BLaER1 treated with 17β-estradiol and CSF1 and Interleukin-3, amounts not matched to agents 10 nM and 100 nM (cell line): ENCODE results near the gene ACAT2.
"Not testable (repeated sequence)": the region's sequence is repeated elsewhere in the genome, so short reads cannot be mapped to it uniquely, and the experiment has no call there.

Source experiments
- H3K27ac ChIP-seq, 11 experiments: shearing (Covaris generic); formaldehyde crosslinking; 2 replicates each; pipeline ENCODE4 v1.8.1; 2022
- H3K27me3 ChIP-seq, 11 experiments: shearing (Covaris generic); formaldehyde crosslinking; 2 replicates each; pipeline ENCODE4 v1.8.1; 2022
- H3K36me3 ChIP-seq, 11 experiments: shearing (Covaris generic); formaldehyde crosslinking; 2 replicates each; pipeline ENCODE4 v1.8.1; 2022
- H3K4me1 ChIP-seq, 10 experiments: shearing (Covaris generic); formaldehyde crosslinking; 2 replicates each; pipeline ENCODE4 v1.8.1; 2022
- H3K4me2 ChIP-seq, 11 experiments: shearing (Covaris generic); formaldehyde crosslinking; 2 replicates each; pipeline ENCODE4 v1.8.1; 2022
- H3K4me3 ChIP-seq, 10 experiments: shearing (Covaris generic); formaldehyde crosslinking; 2 replicates each; pipeline ENCODE4 v1.8.1; 2022
- H3K9ac ChIP-seq, 11 experiments: shearing (Covaris generic); formaldehyde crosslinking; 2 replicates each; pipeline ENCODE4 v1.8.1; 2022
- H3K9me3 ChIP-seq, 11 experiments: shearing (Covaris generic); formaldehyde crosslinking; replicated peaks in 1 of 11; 2 replicates each; pipeline ENCODE4 v1.8.1; 2022
- H4K20me1 ChIP-seq, 11 experiments: shearing (Covaris generic); formaldehyde crosslinking; 2 replicates each; pipeline ENCODE4 v1.8.1; 2022
- Cebpa-rat ChIP-seq, 11 experiments: shearing (Covaris generic); IDR thresholded peaks; 2 replicates each; pipeline ENCODE4 v1.8.1; 2022

ACAT2 gene

DNA sequence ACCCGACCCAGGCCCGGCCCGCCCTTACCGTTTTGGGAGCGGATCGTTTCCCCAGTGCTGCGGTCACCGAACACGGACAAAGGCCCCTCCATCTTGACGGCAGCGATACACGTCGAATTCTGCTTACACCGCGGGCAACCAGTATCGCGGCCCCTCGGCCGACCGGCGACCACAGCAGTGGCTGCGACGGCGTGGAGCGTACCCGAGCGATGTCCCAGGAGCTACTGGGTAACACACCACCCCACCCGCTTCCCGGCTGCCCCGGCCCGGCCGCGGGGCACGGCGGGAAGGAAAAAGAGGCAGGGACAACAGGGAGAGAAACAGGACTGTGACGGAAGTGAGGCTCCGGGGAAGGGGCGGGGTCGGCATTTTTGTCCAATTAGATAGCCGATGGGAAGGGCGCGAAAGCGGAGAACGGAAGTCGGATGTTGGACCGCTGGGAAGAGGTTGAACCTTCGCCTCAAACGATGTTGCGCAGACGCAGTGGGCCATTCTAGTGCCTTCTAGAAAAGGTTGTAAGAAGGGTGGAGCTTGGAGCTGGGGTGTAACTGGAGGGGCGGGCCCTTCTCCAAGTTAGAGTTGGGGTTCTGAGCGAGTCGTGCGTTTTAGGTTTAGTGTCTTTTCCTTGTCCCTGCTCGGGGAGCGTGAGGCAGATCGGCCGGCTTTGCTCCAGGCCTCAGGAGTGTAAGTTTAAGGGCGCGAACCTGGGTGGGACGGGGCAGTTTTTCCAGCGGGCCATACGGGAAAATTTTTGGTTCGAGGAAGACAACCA, 27.7 kb downstream of the ACAT2 start, which contains the start of gene TCP1:
Gene TCP1, minus strand, starts transcription at position 226 of the 772 bp plus-strand sequence. Its CDS starts 134 bp downstream, at position 92.
- H3K4me1 ChIP-seq = peaks cover 35 to 52% (median 45%) of the 10 kb centered on the region in 10 experiments
- H3K4me3 ChIP-seq = peak within 1 kb of the TSS; percentile 87 to 100 (median 98)
- H3K27me3 ChIP-seq = no peaks in the 10 kb centered on the region
- peaks cover 60 to 73% (median 67%) of the 10 kb centered on the region in 11 experiments for H3K36me3 ChIP-seq
- H3K4me2 ChIP-seq = peak within 1 kb of the TSS; percentile 91 to 99 (median 96)
- no peaks in the 10 kb centered on the region for H3K9me3 ChIP-seq
- H3K9ac ChIP-seq = peak within 1 kb of the TSS; percentile 93 to 99 (median 96)
- no peak for TF ChIP-seq Cebpa-rat (IDR thresholded peaks at IDR 0.05)
- peaks cover 42 to 79% (median 55%) of the 10 kb centered on the region in 11 experiments; a peak in 21 of 22 replicates for H4K20me1 ChIP-seq
- H3K27ac ChIP-seq = peak within 1 kb of the TSS; percentile 83 to 95 (median 93)

DNA sequence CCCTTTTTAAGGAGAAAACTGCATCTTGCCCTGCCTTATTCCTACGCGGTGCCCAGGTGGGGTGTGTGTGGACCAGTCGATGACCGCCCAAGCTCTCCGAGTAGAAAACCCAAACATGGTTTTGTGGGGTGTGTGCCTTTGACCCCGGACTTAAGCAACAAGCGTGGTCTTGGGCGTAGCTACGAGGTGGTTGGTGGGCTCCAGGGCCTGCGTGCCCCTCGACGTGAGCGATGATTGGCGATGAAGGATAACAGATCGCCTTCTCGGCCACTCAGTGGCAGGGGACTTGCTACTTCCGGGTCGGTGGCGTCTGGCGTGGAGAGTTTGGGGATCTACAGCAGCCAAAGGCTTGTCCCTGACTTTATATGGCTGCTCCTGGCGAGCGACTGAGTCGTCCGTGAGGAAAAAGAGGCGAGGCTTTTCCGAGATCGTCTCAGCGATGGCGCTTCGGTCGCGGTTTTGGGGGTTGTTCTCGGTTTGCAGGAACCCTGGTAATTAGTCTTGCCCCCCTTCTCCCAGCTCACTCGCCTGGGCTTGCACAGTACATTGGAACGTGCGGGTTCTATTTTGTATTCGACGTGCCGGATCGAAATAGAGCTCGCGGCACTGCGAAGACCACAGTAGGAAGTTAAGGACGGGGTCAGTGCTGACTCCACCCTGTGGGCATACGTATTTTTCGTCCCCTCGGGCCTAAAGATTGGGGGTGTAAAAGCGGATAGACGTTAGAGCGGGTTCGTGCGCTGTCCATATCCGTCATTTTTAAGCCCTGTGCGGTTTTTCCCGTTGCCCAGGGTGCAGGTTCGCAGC, 28.5 kb downstream of the ACAT2 start, which contains the start of gene MRPL18:
Gene MRPL18, plus strand, starts transcription at position 319 of the 807 bp plus-strand sequence. Its CDS starts 121 bp downstream, at position 440.
- H3K9ac ChIP-seq = peak within 1 kb of the TSS; percentile 93 to 99 (median 96)
- peaks cover 34 to 71% (median 47%) of the 10 kb centered on the region in 11 experiments; a peak in 21 of 22 replicates for H4K20me1 ChIP-seq
- peak within 1 kb of the TSS; percentile 91 to 99 (median 96) for H3K4me2 ChIP-seq
- H3K27me3 ChIP-seq = no peaks in the 10 kb centered on the region
- no peak for TF ChIP-seq Cebpa-rat (IDR thresholded peaks at IDR 0.05)
- H3K27ac ChIP-seq = peak within 1 kb of the TSS; percentile 83 to 95 (median 93)
- peaks cover 53 to 70% (median 62%) of the 10 kb centered on the region in 11 experiments for H3K36me3 ChIP-seq
- peaks cover 35 to 52% (median 45%) of the 10 kb centered on the region in 10 experiments for H3K4me1 ChIP-seq
- peak within 1 kb of the TSS; percentile 87 to 100 (median 98) for H3K4me3 ChIP-seq
- no peaks in the 10 kb centered on the region for H3K9me3 ChIP-seq

DNA sequence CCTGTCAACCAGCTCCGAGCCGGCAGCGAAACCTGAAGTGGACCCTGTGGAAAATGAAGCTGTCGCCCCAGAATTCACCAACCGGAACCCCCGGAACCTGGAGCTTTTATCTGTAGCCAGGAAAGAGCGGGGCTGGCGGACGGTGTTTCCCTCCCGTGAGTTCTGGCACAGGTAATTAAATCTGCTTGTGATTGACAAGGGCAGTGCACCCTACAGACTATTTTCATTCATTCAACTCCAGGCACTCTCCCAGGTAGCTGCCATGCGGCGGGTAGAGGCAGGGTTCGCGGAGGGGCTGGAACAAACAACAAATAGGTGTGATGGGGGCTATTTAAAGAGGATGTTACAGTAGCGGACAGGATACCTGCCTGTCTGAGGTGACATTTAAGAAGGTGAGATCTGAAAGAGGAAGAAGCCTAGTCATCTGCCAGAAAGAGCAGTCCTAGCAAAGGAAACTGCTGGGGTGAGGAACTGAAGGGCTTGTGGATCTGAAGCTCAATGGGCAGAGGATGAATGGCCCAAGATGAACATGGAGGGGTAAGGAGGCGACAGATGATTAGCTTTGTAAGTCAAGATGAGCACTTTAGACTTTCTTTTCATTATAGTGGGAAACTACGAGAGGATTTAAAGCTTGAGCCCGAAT, 29.2 kb downstream of the ACAT2 start:
- Histone ChIP-seq H3K9me3 (no peaks in the 10 kb centered on the region), H3K4me3 (peak overlapping the region; percentile 87 to 100 (median 98)), H3K27ac (peak overlapping the region; percentile 74 to 95 (median 93)), H3K4me2 (peak overlapping the region; percentile 86 to 99 (median 94)), H3K9ac (peak overlapping the region; percentile 80 to 99 (median 96)), H3K4me1 (peaks cover 38 to 53% (median 44%) of the 10 kb centered on the region in 10 experiments), H4K20me1 (peaks cover 27 to 69% (median 45%) of the 10 kb centered on the region in 11 experiments; a peak in 21 of 22 replicates), H3K27me3 (no peaks in the 10 kb centered on the region), H3K36me3 (peaks cover 50 to 69% (median 60%) of the 10 kb centered on the region in 11 experiments)
- no peak for TF ChIP-seq Cebpa-rat (IDR thresholded peaks at IDR 0.05)

DNA sequence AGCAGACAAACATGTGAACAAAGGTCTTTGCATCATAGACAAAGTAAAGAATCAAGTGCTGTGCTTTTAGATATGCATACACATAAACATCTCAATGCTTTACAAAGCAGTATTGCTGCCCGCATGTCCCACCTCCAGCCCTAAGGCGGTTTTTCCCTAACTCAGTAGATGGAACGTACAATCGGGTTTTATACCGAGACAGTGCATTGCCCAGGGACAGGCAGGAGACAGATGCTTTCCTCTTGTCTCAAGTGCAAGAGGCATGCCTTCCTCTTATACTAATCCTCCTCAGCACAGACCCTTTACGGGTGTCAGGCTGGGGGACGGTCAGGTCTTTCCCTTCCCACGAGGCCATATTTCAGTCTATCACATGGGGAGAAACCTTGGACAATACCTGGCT, 33.1 kb downstream of the ACAT2 start:
- Histone ChIP-seq H3K4me1 (peaks cover 20 to 35% (median 24%) of the 10 kb centered on the region in 10 experiments), H4K20me1 (peaks cover 0 to 51% (median 19%) of the 10 kb centered on the region in 11 experiments; a peak in 15 of 22 replicates), H3K36me3 (peaks cover 72 to 84% (median 78%) of the 10 kb centered on the region in 11 experiments)
- H3K27ac ChIP-seq, H3K27me3 ChIP-seq, H3K4me2 ChIP-seq, H3K9me3 ChIP-seq, H3K4me3 ChIP-seq, H3K9ac ChIP-seq: not testable (repeated sequence)

DNA sequence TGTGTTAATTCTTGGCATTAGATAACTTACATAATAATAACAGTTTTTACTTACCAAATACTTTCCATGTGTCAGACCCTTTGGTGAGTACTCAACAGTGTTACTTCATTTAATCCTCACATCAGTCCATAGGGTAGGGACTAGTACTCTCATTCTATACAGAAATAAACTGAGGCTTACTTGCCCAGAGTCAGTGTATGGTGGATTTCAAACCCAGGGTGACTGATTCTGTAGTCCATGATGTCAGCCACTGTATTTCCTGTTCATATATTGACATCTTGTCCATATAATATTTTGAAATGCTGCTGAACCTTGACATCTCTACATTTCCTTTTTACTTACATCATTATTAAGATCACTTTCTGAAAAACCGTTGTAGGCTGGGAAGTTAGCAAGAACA, 35.7 kb downstream of the ACAT2 start:
- Histone ChIP-seq H3K36me3 (peaks cover 65 to 80% (median 74%) of the 10 kb centered on the region in 11 experiments), H3K4me1 (peaks cover 6 to 31% (median 14%) of the 10 kb centered on the region in 10 experiments), H3K9me3 (no peaks in the 10 kb centered on the region), H3K4me3 (no peak overlapping the region), H3K4me2 (no peak overlapping the region), H3K27ac (no peak overlapping the region), H3K9ac (0 out of 22 replicates have a peak overlapping the region, but pooled peaks of 1 of the 11 experiments have one; percentile 12), H4K20me1 (peaks cover 0 to 33% (median 12%) of the 10 kb centered on the region in 11 experiments; a peak in 15 of 22 replicates), H3K27me3 (no peaks in the 10 kb centered on the region)
- TF ChIP-seq Cebpa-rat (IDR thresholded peaks at IDR 0.05) = no peak

DNA sequence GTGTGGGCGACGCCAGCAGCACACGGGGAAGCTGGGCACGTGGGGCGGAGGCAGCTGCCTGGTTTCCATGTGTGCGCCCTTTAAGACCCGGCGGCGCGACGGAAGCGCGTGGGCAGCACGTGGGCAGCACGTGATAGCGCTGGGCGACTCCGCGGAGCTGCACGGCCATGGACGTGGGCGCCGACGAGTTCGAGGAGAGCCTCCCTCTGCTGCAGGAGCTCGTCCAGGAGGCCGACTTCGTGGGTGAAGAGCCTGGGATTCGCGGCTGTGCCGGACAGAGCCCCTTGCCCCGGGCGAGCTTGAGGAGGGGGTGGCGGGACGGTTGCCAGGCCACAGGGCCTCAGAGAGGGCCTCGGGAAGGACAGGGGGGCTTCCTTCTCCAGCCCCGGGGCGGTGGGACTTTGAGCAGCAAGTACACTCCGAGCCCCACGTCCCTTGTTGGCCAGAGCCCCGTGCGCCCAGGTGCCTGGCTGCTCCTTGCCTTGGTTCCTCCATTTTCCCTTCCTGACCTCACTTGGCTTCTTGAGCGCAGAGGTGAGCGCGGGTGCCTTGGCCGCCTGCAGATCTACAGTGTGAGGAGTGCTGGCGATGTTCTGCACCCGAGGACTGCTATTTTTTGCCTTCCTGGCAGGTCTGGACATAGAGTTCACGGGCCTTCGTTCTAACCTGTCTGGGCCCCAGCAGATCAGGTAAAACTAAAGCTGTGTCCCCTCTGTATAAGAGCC, 38.5 kb downstream of the ACAT2 start, which contains the start of gene PNLDC1:
Gene PNLDC1, plus strand, starts transcription at position 136 of the 725 bp plus-strand sequence. Its CDS starts 32 bp downstream, at position 168.
- Histone ChIP-seq H3K36me3 (peaks cover 45 to 54% (median 49%) of the 10 kb centered on the region in 11 experiments), H3K9me3 (no peaks in the 10 kb centered on the region), H3K4me1 (peaks cover 0 to 19% (median 8%) of the 10 kb centered on the region in 10 experiments; a peak in 15 of 20 replicates), H3K9ac (no peak within 1 kb of the TSS), H3K27ac (no peak within 1 kb of the TSS), H4K20me1 (peaks cover 0 to 24% (median 9%) of the 10 kb centered on the region in 11 experiments; a peak in 11 of 22 replicates), H3K4me3 (no peak within 1 kb of the TSS), H3K27me3 (no peaks in the 10 kb centered on the region), H3K4me2 (no peak within 1 kb of the TSS)
- TF ChIP-seq Cebpa-rat (IDR thresholded peaks at IDR 0.05) = no peak

DNA sequence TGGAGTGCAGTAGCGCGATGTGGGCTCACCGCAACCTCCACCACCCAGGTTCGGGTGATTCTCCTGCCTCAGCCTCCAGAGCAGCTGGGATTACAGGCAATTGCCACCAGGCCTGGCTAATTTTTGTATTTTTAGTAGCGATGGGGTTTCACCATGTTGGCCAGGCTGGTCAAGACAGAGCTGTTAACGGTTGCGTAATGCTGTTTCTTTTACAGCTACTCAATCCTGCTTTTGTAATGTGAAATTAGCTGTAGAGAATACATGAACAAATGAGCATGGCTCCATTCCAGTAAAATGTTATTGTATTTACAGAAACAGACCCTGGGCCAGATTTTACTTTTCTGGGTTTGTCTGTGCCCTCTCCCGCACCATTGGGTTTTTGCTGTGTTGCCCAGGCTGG, 40.1 kb downstream of the ACAT2 start:
- Histone ChIP-seq H3K4me2 (peak overlapping the region in 6 of 11 experiments; percentile 7 to 62 (median 38); a peak in 10 of 22 replicates), H3K4me3 (no peak overlapping the region), H3K36me3 (peaks cover 31 to 40% (median 34%) of the 10 kb centered on the region in 11 experiments), H3K27me3 (no peaks in the 10 kb centered on the region), H3K27ac (no peak overlapping the region; a peak in 3 of 22 replicates), H3K4me1 (peaks cover 0 to 20% (median 7%) of the 10 kb centered on the region in 10 experiments; a peak in 13 of 20 replicates), H4K20me1 (peaks cover 0 to 13% (median 4%) of the 10 kb centered on the region in 11 experiments; a peak in 7 of 22 replicates), H3K9me3 (no peaks in the 10 kb centered on the region), H3K9ac (no peak overlapping the region)
- TF ChIP-seq Cebpa-rat (IDR thresholded peaks at IDR 0.05) = peak in 7 of 11 experiments; percentile 22 to 78 (median 65); a peak in 8 of 22 replicates
